Panc1 (cell line): ENCODE results near the gene PAFAH1B2. TPM values are rescaled to one million over a fixed set of nuclear protein-coding genes. Genes with fewer than 3 reads are reported as not detected.

Source experiments
- ATAC-seq: fragments of 200-7000 bp; cut with Tn5 transposase; 2 replicates; pipeline ENCODE4 v1.9.1; 2020; ENCODE audit warnings: mild to moderate bottlenecking, moderate library complexity
- BruUV-seq: library from RNA; stranded (reverse); fragments of 400-500 nt; replicated peaks from 2 replicates; lab custom pipeline; 2021; lab: Mats Ljungman, UMichigan
- CTCF ChIA-PET: fragments of 300-600 bp; sonication (Branson Sonifier 250); formaldehyde crosslinking; loops from one replicate; lab custom pipeline; 2022; ENCODE audit warnings: antibody characterized with exemption; lab: Charles Lee
- POLR2A ChIA-PET: fragments of 300-600 bp; sonication (Branson Sonifier 250); formaldehyde crosslinking; loops from one replicate; lab custom pipeline; 2022; ENCODE audit warnings: antibody characterized with exemption; lab: Charles Lee
- DNase-seq: peaks from one replicate; pipeline ENCODE4 v3.0.0-alpha.2; 2010; ENCODE audit warnings: low read depth, low spot score
- H3K27ac ChIP-seq: 2 replicates; pipeline ENCODE4 v1.5.1; 2011; ENCODE audit warnings: mild to moderate bottlenecking, low read length, inconsistent platforms
- H3K27me3 ChIP-seq: fragments of 200-500 bp; sonication (Bioruptor generic); 2 replicates; pipeline ENCODE4 v1.6.0; 2014; ENCODE audit warnings: low read length, inconsistent platforms; ENCODE audit not compliant: control insufficient read depth, insufficient read depth
- H3K36me3 ChIP-seq: fragments of 200-500 bp; sonication (Bioruptor generic); 2 replicates; pipeline ENCODE4 v1.5.1; 2014; ENCODE audit warnings: inconsistent platforms, mild to moderate bottlenecking, low read length, moderate library complexity; ENCODE audit not compliant: control insufficient read depth, insufficient read depth
- H3K4me1 ChIP-seq: 2 replicates; pipeline ENCODE4 v1.5.1; 2011; ENCODE audit warnings: inconsistent platforms, mild to moderate bottlenecking, low read length, moderate library complexity; ENCODE audit not compliant: control insufficient read depth, insufficient read depth
- H3K4me3 ChIP-seq, 2 experiments: 2 replicates each; pipeline ENCODE4 v1.5.1; 2011 to 2012; ENCODE audit warnings: low read depth in 2 of 2, low read length in 2 of 2, mild to moderate bottlenecking in 2 of 2, inconsistent platforms in 1 of 2, moderate library complexity in 1 of 2
- H3K9me3 ChIP-seq: fragments of 200-500 bp; sonication (Bioruptor generic); 2 replicates; pipeline ENCODE4 v1.5.1; 2014; ENCODE audit warnings: low read depth, mild to moderate bottlenecking, inconsistent platforms, low read length, moderate library complexity; ENCODE audit not compliant: control insufficient read depth, insufficient read depth
- CTCF ChIP-seq: fragments of 450-650 bp; IDR thresholded peaks from 2 replicates; pipeline ENCODE4 v1.5.1; 2017; ENCODE audit warnings: mild to moderate bottlenecking
- POLR2AphosphoS5 ChIP-seq: IDR thresholded peaks from 2 replicates; pipeline ENCODE4 v1.6.1; 2012; ENCODE audit warnings: mild to moderate bottlenecking, low read depth, low read length, moderate library complexity
- SIN3A ChIP-seq: IDR thresholded peaks from 2 replicates; pipeline ENCODE4 v1.6.1; 2012; ENCODE audit warnings: low read depth, mild to moderate bottlenecking, low read length, moderate library complexity, borderline replicate concordance; ENCODE audit not compliant: insufficient read depth
- TCF7L2 ChIP-seq: IDR thresholded peaks from 2 replicates; pipeline ENCODE4 v1.6.1; 2011; ENCODE audit warnings: mild to moderate bottlenecking, low read depth, low read length, inconsistent platforms
- in situ Hi-C: cut with HindIII; loops from 2 replicates; pipeline ENCODE4 v1.10.0; 2016; ENCODE audit warnings: low sequenced_read_pairs, low pct_unique_long_range_greater_than_20kb
- intact Hi-C: fragments of 100-400 bp; cut with micrococcal nuclease; formaldehyde crosslinking; loops from one replicate; pipeline ENCODE4 v1.10.0; 2022; ENCODE audit not compliant: unreplicated experiment
- total RNA-seq: library from RNA; stranded (reverse); gene quantifications from one replicate; pipeline ENCODE4 v1.2.1, GENCODE V29; 2021; ENCODE audit not compliant: unreplicated experiment
- TF ChIP-seq, protein P1 (sequence below), 2 experiments: IDR thresholded peaks; 2 replicates each; pipeline ENCODE4 v1.6.1; 2011 to 2012; ENCODE audit warnings: low read depth in 2 of 2, control low read depth in 1 of 2, low read length in 1 of 2, mild to moderate bottlenecking in 1 of 2, moderate library complexity in 1 of 2; ENCODE audit not compliant: insufficient read depth in 1 of 2

PAFAH1B2 gene
- total RNA-seq, 1 experiment from 2014 or later, result 179 TPM

DNA sequence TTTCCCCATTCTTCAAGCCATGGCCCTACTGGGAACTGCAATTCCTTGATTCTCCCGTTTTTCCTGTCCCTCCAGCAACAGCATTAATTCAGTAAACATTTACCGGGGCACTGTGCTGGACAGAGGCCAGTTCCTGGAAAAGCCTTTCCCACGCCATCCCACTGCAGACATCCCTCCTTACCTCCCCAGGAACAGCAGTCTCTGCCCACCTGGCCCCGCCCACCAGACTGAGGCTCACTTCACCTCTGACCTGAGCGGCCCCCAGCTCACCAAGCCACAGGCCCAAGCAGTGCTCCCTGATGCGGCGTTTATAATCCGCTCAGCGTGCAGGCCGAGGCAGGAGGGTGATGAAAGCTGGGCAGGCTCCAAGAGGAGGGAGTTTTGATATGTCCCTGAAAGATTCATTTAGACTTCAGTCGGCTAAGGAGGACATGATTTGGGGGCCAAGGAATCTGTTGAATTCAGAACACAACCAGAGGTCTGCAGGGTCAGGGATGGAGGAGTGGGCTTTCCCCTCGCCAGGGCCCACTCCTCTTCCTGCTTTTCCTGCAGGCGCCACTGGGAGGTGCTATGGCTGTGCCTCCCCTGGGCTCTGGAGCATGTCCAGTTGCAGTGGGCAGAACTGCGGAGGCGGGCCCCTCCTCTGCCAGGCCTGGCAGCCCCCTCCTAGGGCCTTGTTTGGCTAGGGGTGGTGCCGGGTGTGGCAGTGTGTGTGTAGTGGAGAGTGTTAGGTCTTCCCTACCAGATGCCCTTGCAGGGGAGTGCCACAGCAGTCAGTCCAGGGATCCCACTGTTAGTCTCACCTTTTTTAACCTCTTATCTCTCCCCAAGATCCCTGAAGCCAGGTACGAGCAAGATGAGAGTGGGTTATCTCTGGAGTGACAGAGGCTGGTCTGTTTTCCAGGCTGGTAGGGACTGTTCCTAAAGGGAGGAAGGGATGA is 53.7 kb downstream of the PAFAH1B2 start:
- DNase-seq (no peak), ATAC-seq (no peak)
- no TSS peak for BruUV-seq
- ChIA-PET CTCF (no interaction called here), POLR2A (no interaction called here)
- H3K4me1 ChIP-seq, result peaks cover 6% of the 10 kb centered on the region
- H3K9me3 ChIP-seq, result no peaks in the 10 kb centered on the region
- TF ChIP-seq, protein P1, sequence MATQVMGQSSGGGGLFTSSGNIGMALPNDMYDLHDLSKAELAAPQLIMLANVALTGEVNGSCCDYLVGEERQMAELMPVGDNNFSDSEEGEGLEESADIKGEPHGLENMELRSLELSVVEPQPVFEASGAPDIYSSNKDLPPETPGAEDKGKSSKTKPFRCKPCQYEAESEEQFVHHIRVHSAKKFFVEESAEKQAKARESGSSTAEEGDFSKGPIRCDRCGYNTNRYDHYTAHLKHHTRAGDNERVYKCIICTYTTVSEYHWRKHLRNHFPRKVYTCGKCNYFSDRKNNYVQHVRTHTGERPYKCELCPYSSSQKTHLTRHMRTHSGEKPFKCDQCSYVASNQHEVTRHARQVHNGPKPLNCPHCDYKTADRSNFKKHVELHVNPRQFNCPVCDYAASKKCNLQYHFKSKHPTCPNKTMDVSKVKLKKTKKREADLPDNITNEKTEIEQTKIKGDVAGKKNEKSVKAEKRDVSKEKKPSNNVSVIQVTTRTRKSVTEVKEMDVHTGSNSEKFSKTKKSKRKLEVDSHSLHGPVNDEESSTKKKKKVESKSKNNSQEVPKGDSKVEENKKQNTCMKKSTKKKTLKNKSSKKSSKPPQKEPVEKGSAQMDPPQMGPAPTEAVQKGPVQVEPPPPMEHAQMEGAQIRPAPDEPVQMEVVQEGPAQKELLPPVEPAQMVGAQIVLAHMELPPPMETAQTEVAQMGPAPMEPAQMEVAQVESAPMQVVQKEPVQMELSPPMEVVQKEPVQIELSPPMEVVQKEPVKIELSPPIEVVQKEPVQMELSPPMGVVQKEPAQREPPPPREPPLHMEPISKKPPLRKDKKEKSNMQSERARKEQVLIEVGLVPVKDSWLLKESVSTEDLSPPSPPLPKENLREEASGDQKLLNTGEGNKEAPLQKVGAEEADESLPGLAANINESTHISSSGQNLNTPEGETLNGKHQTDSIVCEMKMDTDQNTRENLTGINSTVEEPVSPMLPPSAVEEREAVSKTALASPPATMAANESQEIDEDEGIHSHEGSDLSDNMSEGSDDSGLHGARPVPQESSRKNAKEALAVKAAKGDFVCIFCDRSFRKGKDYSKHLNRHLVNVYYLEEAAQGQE (IDR thresholded peaks at IDR 0.05; ENCODE audit: insufficient read depth in 1 of 2, low read depth in 2 of 2, low read length in 1 of 2), result no peak
- TF ChIP-seq CTCF (no peak; the same call in 1 of the 2 replicates), SIN3A (no peak), TCF7L2 (no peak), POLR2AphosphoS5 (no peak)
- H3K36me3 ChIP-seq, result no peaks in the 10 kb centered on the region
- in situ Hi-C loops (no loop called here), intact Hi-C loops (no loop called here)
- H3K27ac ChIP-seq, result no peak overlapping the region
- H3K4me3 ChIP-seq, result no peak overlapping the region
- H3K27me3 ChIP-seq, result no peaks in the 10 kb centered on the region

GRCh38 chr11:117198613-117199012 is 54.5 kb downstream of the PAFAH1B2 start:
- DNase-seq (no peak), ATAC-seq (no peak)
- TF ChIP-seq POLR2AphosphoS5 (no peak; the same call in 1 of the 2 replicates), CTCF (no peak), TCF7L2 (no peak), SIN3A (no peak)
- TF ChIP-seq, protein P1 (IDR thresholded peaks at IDR 0.05; ENCODE audit: insufficient read depth in 1 of 2, low read depth in 2 of 2, low read length in 1 of 2), result no peak
- H3K27ac ChIP-seq, result no peak overlapping the region
- no peak overlapping the region; a peak in 1 of 4 replicates for H3K4me3 ChIP-seq
- no peaks in the 10 kb centered on the region for H3K9me3 ChIP-seq
- no peaks in the 10 kb centered on the region for H3K27me3 ChIP-seq
- in situ Hi-C loops (no loop called here), intact Hi-C loops (no loop called here)
- POLR2A ChIA-PET, result no interaction called here
- H3K4me1 ChIP-seq, result peaks cover 6% of the 10 kb centered on the region
- no peaks in the 10 kb centered on the region for H3K36me3 ChIP-seq
- BruUV-seq, result no TSS peak
- CTCF ChIA-PET, result no interaction called here
